Measurements from ENCODE around the gene VPS13A. TPM values are rescaled to one million over a fixed set of nuclear protein-coding genes. Genes with fewer than 3 reads are reported as not detected.

Gene VPS13A
- 56.0 TPM for total RNA-seq

DNA sequence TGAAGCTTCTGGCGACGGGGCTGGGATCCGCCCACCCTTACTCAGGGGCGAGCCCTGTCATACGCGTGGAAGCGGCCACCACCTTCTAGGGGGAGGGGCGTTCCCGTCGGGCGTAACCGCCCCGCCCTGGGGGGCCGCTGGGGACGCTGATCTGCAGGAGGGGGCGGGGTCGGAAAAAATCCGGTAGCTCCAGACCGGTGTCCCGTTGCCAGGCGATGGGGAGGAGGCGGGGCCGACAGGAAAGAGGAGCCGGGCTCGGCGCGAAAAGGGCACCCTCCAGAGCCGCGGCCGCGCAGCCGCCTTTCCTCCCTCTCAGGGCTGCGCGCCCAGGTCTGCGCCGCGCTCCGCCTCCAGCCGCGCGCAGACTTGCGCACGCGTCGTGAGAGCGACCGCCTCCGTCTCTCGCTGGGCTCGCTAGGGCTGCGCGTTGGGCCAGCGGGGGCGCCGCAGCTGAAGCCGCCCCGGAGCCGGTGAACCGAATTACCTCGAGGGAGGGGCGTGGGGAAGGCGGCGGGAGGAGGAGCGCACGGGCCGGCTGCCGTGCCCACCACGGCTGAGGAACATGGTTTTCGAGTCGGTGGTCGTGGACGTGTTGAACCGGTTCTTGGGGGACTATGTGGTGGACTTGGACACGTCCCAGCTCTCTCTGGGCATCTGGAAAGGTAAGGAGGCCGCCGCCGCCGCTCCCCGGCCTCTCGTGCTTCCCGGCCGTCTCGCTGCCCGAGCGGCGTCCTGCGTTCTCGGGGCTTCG is at the start of gene VPS13A:
Gene VPS13A, plus strand, starts transcription at position 392 of the 751 bp plus-strand sequence. Its CDS starts 171 bp downstream, at position 563.
- peak; percentile 95 for DNase-seq (ENCODE audit: low spot score)

GRCh38 chr9:77128125-77128789 is 49.1 kb upstream of the VPS13A start:
- DNase-seq (ENCODE audit: low spot score), result no peak

- DNase-seq (ENCODE audit: low spot score), result no peak
Observed at GRCh38 chr9:77131399-77131798, 45.9 kb upstream of the VPS13A start.

- no peak for DNase-seq (ENCODE audit: low spot score)
Observed at GRCh38 chr9:77133011-77133410, 44.3 kb upstream of the VPS13A start.

DNA sequence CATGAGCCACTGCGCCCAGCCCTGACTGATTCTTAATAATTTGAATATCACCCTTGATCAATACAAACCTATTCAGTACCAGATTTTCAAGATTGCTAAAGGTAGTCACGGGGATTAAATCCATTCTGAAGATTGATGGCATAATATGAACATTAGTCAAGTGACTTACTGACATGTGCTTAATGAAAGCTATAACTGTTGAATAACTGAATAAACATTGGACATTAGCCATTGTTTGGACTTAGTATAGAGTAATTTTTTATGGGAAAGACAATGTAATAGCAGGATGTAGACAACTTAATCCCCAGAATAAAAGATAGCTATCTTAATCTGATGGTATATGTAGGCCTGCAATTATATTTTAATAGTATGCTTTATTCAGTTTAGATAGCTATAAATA is 35.0 kb upstream of the VPS13A start:
- no peak for DNase-seq (ENCODE audit: low spot score)

DNA sequence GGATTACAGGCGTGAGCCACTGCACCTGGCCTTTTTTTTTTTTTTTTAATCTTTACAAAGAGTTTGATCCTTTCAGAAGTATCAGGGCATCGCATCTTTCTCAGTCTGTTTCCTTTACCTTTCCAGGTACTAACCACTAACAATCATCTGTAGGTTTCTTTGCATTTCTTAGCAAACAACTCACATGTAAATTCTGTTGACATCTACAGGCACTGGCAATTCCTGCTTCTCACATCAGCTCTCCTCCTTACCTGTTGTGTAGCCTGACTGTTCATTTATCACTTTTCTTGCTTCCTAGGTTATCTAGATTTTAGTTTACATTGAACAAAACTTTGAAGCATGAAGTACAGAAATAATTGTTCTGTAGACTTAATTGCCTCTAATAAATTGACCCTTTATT is 27.5 kb upstream of the VPS13A start:
- no peak for DNase-seq (ENCODE audit: low spot score)

- DNase-seq (ENCODE audit: low spot score), result no peak
Observed at GRCh38 chr9:77152289-77152688, 25.0 kb upstream of the VPS13A start.

DNA sequence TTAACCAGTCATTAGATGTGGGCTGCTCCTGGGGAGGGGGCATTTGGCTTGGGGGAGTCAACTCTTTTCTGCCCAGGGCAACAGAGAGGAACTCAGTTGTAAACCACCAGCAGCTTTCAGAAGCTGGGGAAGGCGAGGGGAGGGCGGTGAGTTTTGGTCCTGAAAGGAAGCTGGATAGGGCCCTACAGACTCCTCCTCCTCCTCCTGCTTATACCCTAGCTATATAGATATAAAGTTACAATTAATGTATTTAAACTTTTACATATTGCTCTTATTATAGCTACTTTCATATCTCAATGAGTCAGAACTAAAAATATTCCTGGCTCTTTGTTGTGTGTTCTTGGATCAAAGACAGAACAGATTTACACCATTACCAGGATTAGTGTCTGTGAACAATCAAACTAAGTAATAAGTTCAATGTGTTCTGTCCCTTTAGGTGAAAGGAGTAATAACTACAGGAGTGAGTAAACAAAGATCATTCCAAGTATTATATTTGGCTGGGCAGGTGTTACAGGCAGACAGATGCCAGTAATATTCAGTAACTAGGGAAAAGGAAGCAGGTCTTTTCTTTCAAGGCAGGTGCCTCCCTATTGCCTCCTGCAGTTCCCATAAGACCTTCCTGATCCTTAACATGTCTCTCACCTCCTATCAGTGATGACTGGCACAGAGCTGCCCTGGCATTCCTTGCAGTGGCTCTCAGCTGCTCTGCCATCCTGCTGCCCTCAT is 20.5 kb upstream of the VPS13A start:
- DNase-seq (ENCODE audit: low spot score), result no peak

- no peak for DNase-seq (ENCODE audit: low spot score)
Observed at GRCh38 chr9:77158772-77159513, 18.4 kb upstream of the VPS13A start.

DNA sequence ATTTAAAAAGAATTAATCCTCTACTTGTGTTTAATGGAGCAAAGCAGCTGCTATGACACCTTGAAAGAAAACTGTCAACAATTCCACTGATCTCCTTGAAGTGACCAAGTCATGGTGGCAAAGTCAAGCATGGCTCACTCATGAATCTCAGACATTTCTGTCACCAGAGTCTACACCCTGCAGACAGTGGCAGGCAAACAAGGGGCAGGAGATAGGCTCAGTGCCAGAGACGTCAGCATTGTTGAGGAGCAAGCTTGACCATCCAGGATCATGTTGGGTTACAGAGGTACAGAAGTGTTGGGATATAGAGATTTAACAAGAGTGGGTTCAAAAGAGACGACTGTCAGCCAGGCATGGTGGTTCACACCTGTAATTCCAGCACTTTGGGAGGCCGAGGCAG is 16.1 kb upstream of the VPS13A start:
- DNase-seq (ENCODE audit: low spot score), result no peak

DNA sequence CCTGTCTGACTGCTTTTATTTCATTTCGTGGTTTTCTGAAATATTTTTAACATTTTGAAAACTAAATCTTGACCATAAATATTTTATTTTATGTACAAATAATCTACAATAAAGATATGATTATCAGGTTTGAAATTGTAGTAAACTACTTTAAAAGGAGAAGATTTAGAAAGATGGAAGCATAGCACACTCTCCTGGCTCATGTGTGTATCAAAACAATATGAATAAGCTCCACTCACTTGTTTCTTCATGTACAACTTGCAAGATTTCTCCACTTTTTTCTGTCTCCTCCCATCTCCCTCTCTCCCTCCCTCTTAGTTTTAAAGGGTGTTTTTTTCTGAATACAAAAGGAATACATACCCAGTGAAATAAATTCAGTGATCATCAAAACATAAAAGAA is 15.4 kb upstream of the VPS13A start:
- no peak for DNase-seq (ENCODE audit: low spot score)

DNA sequence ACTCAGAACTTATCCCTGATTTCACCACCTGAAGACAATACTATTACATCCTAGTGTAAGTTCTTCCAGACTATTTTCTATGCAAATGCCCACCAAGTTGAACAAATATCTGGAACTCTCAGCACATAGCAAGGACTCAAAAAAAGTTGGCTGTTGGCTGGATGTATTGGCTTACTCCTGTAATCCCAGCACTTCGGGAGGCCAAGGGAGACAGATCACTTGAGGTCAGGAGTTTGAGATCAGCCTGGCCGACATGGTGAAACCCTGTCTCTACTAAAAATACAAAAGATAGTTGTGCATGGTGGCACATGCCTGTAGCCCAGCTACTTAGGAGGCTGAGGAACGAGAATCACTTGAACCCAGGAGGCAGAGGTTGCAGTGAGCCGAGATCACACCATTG is 15.0 kb upstream of the VPS13A start:
- no peak for DNase-seq (ENCODE audit: low spot score)

GRCh38 chr9:77163884-77164283 is 13.4 kb upstream of the VPS13A start:
- no peak for DNase-seq (ENCODE audit: low spot score)

DNA sequence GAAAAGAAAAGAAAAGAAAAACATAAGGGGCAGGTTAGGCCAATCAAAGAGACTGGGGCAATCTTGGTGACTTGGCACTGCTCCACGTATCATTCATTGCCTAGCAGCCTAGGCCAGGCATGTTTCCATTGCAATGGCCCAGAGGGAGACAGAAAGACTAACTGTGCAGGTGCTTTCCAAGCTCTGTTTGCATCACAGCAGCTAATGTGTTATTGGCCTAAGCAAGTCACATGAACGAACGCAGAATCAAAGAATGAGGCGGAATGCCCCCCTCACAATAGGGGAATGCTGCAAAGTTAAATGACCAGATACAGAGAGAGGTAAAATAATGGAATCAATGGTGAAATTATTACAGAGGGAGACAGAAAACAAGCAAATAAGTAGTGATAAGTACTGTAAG is 11.1 kb upstream of the VPS13A start:
- no peak for DNase-seq (ENCODE audit: low spot score)

- DNase-seq (ENCODE audit: low spot score), result no peak
Observed at GRCh38 chr9:77170991-77171699, 6.2 kb upstream of the VPS13A start.

DNA sequence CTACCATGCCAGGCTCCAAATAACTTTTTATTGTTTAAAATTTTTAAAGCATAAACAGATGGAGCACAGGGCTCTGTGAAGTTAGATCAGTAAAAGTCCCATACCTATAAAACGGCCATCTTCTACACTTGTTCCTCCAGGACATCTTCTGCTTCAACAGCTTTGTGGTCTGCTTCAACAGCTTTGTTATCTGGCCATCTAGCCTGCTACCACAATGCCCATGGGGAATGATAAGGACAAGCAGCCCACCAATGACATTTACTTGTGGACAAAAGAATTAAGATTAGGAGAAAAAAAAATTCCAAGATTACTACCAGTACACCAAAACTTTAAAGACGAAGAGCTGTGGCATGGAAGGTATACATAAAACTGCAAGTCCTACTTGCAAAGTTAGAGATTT is 2.2 kb upstream of the VPS13A start:
- DNase-seq (ENCODE audit: low spot score), result no peak

GRCh38 chr9:77176106-77176505 is 1.2 kb upstream of the VPS13A start:
- no peak for DNase-seq (ENCODE audit: low spot score)

- DNase-seq (ENCODE audit: low spot score), result no peak
Observed at GRCh38 chr9:77176686-77177142, 620 bp upstream of the VPS13A start.

GRCh38 chr9:77177894-77178794 is 810 bp downstream of the VPS13A start:
- peak; percentile 52 for DNase-seq (ENCODE audit: low spot score)

DNA sequence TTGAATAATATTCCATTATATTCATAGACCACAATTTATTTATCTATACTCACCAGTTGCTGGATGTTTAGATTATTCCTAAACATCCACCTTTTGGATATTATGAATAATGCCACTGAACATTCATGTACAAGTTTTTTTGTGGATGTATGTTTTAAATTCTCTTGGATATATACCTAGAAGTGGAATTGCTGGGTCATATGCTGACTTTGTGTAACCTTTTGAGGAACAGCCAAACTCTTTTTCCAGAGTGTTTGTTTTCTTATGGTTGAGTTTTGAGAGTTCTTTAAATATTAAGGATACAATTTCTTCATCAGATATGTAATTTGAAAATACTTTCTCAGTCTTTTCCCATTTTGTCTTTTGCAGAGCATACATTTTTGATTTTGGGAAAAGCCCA is 2.7 kb downstream of the VPS13A start:
- no peak for DNase-seq (ENCODE audit: low spot score)
